Measurements from ENCODE around the gene WNK4. TPM values are rescaled to one million over a fixed set of nuclear protein-coding genes. Genes with fewer than 3 reads are reported as not detected.

WNK4 gene
- total RNA-seq, 1 experiment from 2014 or later = 2.6 TPM

DNA sequence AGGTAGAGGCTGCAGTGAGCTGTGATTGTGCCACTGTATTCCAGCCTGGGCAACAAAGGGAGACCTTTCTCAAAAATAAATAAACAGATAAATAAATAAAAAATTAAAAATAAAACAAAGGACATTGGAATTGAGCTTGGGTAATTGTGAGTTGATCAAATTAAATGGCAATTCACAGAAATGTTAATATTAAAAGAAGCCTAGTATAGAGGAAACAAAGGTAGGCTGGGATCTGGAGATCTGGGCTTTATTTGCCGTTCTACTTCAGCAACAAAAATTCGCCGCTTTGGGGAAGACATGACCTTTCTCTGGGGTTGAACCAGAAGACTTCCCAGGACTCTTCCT is 7.5 kb upstream of the WNK4 start:
- no peak overlapping the region for H3K27ac ChIP-seq (ENCODE audit: insufficient read length, low read depth, low read length)
- peak overlapping the region; percentile 100 for H3K4me3 Mint-ChIP-seq

More for the DNA sequence above, 7.5 kb upstream of the WNK4 start:
- H4K91ac ChIP-seq (ENCODE audit: insufficient read length, low read depth, low read length) = no peak overlapping the region
- no peak for DNase-seq
- H4K5ac ChIP-seq (ENCODE audit: insufficient read length, low read depth, low read length) = no peak overlapping the region
- H2BK120ac ChIP-seq (ENCODE audit: low read depth, low read length, poor library complexity, severe bottlenecking) = no peak overlapping the region
- H3K56ac ChIP-seq (ENCODE audit: insufficient read length, low read depth, low read length) = no peak overlapping the region
- H3K27ac Mint-ChIP-seq = peak overlapping the region; percentile 94 to 98 (median 98); a peak in 5 of 7 replicates
- peak overlapping the region; percentile 55 for H3K9ac ChIP-seq (ENCODE audit: extremely low read depth, insufficient read length, low read length)
- no peak overlapping the region for H2BK5ac ChIP-seq (ENCODE audit: insufficient read length, low read length)
- peaks cover 4 to 28% (median 26%) of the 10 kb centered on the region in 3 experiments; a peak in 6 of 7 replicates for H3K36me3 Mint-ChIP-seq (ENCODE audit: insufficient read depth in 1 of 3, low read depth in 3 of 3)
- peaks cover 8 to 11% of the 10 kb centered on the region in 2 experiments for H3K4me1 Mint-ChIP-seq
- H3K27me3 ChIP-seq (ENCODE audit: insufficient read depth, low read length) = no peaks in the 10 kb centered on the region
- no peak overlapping the region for H2AK5ac ChIP-seq (ENCODE audit: insufficient read length, low read length)
- H2BK12ac ChIP-seq (ENCODE audit: insufficient read length, low read depth, low read length) = no peak overlapping the region
- no peak overlapping the region for H2BK20ac ChIP-seq (ENCODE audit: low read depth, low read length, poor library complexity, severe bottlenecking)
- no peaks in the 10 kb centered on the region for H3K79me2 ChIP-seq (ENCODE audit: insufficient read depth, low read length)
- no peak overlapping the region for H2BK15ac ChIP-seq (ENCODE audit: low read depth, low read length)
- TF ChIP-seq, protein P1, sequence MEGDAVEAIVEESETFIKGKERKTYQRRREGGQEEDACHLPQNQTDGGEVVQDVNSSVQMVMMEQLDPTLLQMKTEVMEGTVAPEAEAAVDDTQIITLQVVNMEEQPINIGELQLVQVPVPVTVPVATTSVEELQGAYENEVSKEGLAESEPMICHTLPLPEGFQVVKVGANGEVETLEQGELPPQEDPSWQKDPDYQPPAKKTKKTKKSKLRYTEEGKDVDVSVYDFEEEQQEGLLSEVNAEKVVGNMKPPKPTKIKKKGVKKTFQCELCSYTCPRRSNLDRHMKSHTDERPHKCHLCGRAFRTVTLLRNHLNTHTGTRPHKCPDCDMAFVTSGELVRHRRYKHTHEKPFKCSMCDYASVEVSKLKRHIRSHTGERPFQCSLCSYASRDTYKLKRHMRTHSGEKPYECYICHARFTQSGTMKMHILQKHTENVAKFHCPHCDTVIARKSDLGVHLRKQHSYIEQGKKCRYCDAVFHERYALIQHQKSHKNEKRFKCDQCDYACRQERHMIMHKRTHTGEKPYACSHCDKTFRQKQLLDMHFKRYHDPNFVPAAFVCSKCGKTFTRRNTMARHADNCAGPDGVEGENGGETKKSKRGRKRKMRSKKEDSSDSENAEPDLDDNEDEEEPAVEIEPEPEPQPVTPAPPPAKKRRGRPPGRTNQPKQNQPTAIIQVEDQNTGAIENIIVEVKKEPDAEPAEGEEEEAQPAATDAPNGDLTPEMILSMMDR (conservative IDR thresholded peaks at IDR 0.05) = no peak
- no peaks in the 10 kb centered on the region for H4K20me1 ChIP-seq (ENCODE audit: control insufficient read depth, insufficient read depth, insufficient read length)
- H3K18ac ChIP-seq (ENCODE audit: insufficient read length, low read depth, low read length) = peak overlapping the region; percentile 81
- H3K14ac ChIP-seq (ENCODE audit: insufficient read depth, low read length) = peak overlapping the region; percentile 76; the same call in 1 of the 2 replicates
- H4K8ac ChIP-seq (replicated peaks; ENCODE audit: insufficient read length, low read depth, low read length) = no peak overlapping the region
- no peak overlapping the region for H3T11ph ChIP-seq (ENCODE audit: low read length)
- peaks cover 2% of the 10 kb centered on the region for H3K27me3 Mint-ChIP-seq (ENCODE audit: low read depth)
- H3K23ac ChIP-seq (ENCODE audit: insufficient read length, low read depth, low read length) = no peak overlapping the region
- no peaks in the 10 kb centered on the region for H3K4me1 ChIP-seq (ENCODE audit: insufficient read depth, low read length)
- WGBS (ENCODE audit: extremely low coverage, insufficient read length, low lambda C conversion rate) = no CpG with 5 or more reads among the region's 3 CpGs
- H2AFZ ChIP-seq (ENCODE audit: low read length) = peak overlapping the region; percentile 88
- no peaks in the 10 kb centered on the region for H3K79me1 ChIP-seq (ENCODE audit: insufficient read depth, low read depth, low read length, poor library complexity, severe bottlenecking)
- peaks cover 6% of the 10 kb centered on the region for H3K23me2 ChIP-seq (ENCODE audit: insufficient read length, low read depth, low read length, poor library complexity, severe bottlenecking)
- peak overlapping the region; percentile 80 for H3K4me2 ChIP-seq (ENCODE audit: insufficient read depth, insufficient read length, low read length)
- no peaks in the 10 kb centered on the region; a peak in 1 of 5 replicates for H3K9me3 Mint-ChIP-seq
- no peaks in the 10 kb centered on the region for H3K9me3 ChIP-seq (ENCODE audit: control insufficient read depth, low read depth, low read length)
- no peak overlapping the region for H3K4ac ChIP-seq (ENCODE audit: low read depth, low read length)

All from H9 (cell line).